GM20000 (cell line): ENCODE measurements around the gene KRTAP3-1.

Source experiments
- DNase-seq: peaks from one replicate; pipeline ENCODE4 v3.0.0; 2012; ENCODE audit warnings: low spot score
- CTCF ChIP-seq: IDR thresholded peaks from 2 replicates; pipeline ENCODE4 v1.5.1; 2012; ENCODE audit warnings: mild to moderate bottlenecking, control low read depth; ENCODE audit errors: extremely low read depth, missing control alignments

The KRTAP3-1 gene

GRCh38 chr17:41020336-41020735 lies 11.4 kb upstream of the KRTAP3-1 start:
- no peak for DNase-seq
- TF ChIP-seq CTCF, result no peak

GRCh38 chr17:41019415-41019814 lies 10.5 kb upstream of the KRTAP3-1 start:
- TF ChIP-seq CTCF, result no peak
- DNase-seq, result no peak

GRCh38 chr17:41018541-41018940 lies 9.6 kb upstream of the KRTAP3-1 start:
- no peak for DNase-seq
- TF ChIP-seq CTCF, result no peak

- TF ChIP-seq CTCF, result no peak
- no peak for DNase-seq
Observed at GRCh38 chr17:41016578-41017215, 7.8 kb upstream of the KRTAP3-1 start.

GRCh38 chr17:41015454-41015853 lies 6.5 kb upstream of the KRTAP3-1 start:
- DNase-seq, result no peak
- no peak for TF ChIP-seq CTCF

GRCh38 chr17:41013606-41014005 lies 4.7 kb upstream of the KRTAP3-1 start:
- no peak for TF ChIP-seq CTCF
- no peak for DNase-seq

- DNase-seq, result no peak
- TF ChIP-seq CTCF, result no peak
Observed at GRCh38 chr17:41013181-41013580, 4.3 kb upstream of the KRTAP3-1 start.
